Measurements from ENCODE around the gene LYRM7.

The LYRM7 gene

DNA sequence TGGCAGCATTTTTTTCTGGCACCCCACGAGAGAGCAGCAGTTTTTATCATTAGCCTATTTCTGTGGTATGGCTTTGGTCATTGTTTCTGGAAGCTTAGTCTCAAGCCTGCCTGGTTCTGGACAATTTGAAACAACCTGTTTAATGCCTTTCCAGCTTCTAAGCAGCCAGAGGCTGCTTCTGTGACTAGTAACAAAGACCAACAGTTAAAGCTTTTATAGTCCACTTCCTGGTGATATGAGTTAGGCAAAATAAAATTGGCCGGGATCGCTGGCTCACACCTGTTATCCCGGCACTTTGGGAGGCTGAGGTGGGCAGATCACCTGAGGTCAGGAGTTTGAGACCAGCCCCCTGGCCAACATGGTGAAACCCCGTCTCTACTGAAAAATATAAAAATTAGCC lies 24.0 kb downstream of the LYRM7 start:
- Histone ChIP-seq H3K27me3 (ENCODE audit: insufficient read depth, poor library complexity, severe bottlenecking) (no peaks in the 10 kb centered on the region), H3K27ac (replicated peaks) (no peak overlapping the region), H3K4me3 (replicated peaks; ENCODE audit: insufficient read depth, low read length) (no peak overlapping the region)
- no peak for TF ChIP-seq GABPA (IDR thresholded peaks at IDR 0.05; ENCODE audit: low read depth)
- TF ChIP-seq SPI1 (IDR thresholded peaks at IDR 0.05; ENCODE audit: borderline replicate concordance, low read depth): no peak
- TF ChIP-seq, protein P1, sequence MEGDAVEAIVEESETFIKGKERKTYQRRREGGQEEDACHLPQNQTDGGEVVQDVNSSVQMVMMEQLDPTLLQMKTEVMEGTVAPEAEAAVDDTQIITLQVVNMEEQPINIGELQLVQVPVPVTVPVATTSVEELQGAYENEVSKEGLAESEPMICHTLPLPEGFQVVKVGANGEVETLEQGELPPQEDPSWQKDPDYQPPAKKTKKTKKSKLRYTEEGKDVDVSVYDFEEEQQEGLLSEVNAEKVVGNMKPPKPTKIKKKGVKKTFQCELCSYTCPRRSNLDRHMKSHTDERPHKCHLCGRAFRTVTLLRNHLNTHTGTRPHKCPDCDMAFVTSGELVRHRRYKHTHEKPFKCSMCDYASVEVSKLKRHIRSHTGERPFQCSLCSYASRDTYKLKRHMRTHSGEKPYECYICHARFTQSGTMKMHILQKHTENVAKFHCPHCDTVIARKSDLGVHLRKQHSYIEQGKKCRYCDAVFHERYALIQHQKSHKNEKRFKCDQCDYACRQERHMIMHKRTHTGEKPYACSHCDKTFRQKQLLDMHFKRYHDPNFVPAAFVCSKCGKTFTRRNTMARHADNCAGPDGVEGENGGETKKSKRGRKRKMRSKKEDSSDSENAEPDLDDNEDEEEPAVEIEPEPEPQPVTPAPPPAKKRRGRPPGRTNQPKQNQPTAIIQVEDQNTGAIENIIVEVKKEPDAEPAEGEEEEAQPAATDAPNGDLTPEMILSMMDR (IDR thresholded peaks at IDR 0.05; ENCODE audit: insufficient read depth, low read length): no peak
- TF ChIP-seq, protein P2, sequence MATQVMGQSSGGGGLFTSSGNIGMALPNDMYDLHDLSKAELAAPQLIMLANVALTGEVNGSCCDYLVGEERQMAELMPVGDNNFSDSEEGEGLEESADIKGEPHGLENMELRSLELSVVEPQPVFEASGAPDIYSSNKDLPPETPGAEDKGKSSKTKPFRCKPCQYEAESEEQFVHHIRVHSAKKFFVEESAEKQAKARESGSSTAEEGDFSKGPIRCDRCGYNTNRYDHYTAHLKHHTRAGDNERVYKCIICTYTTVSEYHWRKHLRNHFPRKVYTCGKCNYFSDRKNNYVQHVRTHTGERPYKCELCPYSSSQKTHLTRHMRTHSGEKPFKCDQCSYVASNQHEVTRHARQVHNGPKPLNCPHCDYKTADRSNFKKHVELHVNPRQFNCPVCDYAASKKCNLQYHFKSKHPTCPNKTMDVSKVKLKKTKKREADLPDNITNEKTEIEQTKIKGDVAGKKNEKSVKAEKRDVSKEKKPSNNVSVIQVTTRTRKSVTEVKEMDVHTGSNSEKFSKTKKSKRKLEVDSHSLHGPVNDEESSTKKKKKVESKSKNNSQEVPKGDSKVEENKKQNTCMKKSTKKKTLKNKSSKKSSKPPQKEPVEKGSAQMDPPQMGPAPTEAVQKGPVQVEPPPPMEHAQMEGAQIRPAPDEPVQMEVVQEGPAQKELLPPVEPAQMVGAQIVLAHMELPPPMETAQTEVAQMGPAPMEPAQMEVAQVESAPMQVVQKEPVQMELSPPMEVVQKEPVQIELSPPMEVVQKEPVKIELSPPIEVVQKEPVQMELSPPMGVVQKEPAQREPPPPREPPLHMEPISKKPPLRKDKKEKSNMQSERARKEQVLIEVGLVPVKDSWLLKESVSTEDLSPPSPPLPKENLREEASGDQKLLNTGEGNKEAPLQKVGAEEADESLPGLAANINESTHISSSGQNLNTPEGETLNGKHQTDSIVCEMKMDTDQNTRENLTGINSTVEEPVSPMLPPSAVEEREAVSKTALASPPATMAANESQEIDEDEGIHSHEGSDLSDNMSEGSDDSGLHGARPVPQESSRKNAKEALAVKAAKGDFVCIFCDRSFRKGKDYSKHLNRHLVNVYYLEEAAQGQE (IDR thresholded peaks at IDR 0.05; ENCODE audit: insufficient replicate concordance, low read depth): no peak
- TF ChIP-seq POLR2AphosphoS5 (IDR thresholded peaks at IDR 0.05; ENCODE audit: low read depth): no peak
- no peak for DNase-seq (ENCODE audit: low read depth in 1 of 2, low spot score in 1 of 2)

DNA sequence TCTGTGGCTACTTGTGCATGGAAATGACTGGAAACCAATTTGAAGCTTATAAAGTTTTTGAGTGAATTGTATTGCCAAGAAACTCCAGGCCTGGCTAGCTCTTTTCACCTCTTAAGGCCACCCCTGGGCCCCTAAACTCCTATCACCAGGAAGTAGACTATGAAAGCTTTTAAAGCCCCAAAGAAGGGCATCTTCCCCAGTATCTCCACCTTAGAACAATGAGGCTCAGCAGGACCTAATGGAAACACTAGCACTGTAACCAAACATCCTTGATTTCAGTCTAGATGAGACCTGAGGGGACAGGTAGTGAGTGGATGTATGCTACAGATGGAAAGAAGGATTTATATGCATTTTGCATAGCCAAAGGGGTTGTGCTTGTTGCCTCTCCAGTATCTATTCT lies 25.0 kb downstream of the LYRM7 start:
- Histone ChIP-seq H3K27ac (replicated peaks) (no peak overlapping the region), H3K27me3 (ENCODE audit: insufficient read depth, poor library complexity, severe bottlenecking) (no peaks in the 10 kb centered on the region), H3K4me3 (replicated peaks; ENCODE audit: insufficient read depth, low read length) (no peak overlapping the region)
- TF ChIP-seq GABPA (IDR thresholded peaks at IDR 0.05; ENCODE audit: low read depth): no peak
- TF ChIP-seq SPI1 (IDR thresholded peaks at IDR 0.05; ENCODE audit: borderline replicate concordance, low read depth): no peak
- DNase-seq (ENCODE audit: low read depth in 1 of 2, low spot score in 1 of 2): no peak

DNA sequence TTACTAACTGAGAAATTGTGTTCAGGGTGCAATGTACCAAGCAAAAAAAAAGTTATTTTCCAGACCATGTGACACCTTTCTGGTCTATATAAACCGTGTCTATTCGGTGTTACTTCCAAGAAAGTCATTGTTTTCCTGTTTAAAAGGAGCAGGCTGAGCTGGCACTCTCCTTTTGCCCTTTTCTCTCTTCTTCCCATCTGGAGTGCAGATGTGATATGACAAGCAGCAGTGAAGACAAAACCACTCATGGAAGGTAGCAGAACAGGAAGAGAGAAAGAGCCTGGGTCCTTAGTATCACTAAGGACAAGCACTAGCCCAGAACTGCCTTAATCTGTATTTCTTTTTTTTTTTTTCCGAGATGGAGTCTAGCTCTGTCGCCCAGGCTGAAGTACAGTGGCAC lies 25.6 kb downstream of the LYRM7 start:
- TF ChIP-seq GABPA (IDR thresholded peaks at IDR 0.05; ENCODE audit: low read depth) (no peak), POLR2AphosphoS5 (IDR thresholded peaks at IDR 0.05; ENCODE audit: low read depth) (no peak), SPI1 (IDR thresholded peaks at IDR 0.05; ENCODE audit: borderline replicate concordance, low read depth) (no peak)
- TF ChIP-seq, protein P1 (IDR thresholded peaks at IDR 0.05; ENCODE audit: insufficient read depth, low read length): no peak
- TF ChIP-seq, protein P2 (IDR thresholded peaks at IDR 0.05; ENCODE audit: insufficient replicate concordance, low read depth): no peak
- H3K27me3 ChIP-seq (ENCODE audit: insufficient read depth, poor library complexity, severe bottlenecking): no peaks in the 10 kb centered on the region
- no peak for DNase-seq (ENCODE audit: low read depth in 1 of 2, low spot score in 1 of 2)
- H3K27ac ChIP-seq (replicated peaks): no peak overlapping the region
- no peak overlapping the region for H3K4me3 ChIP-seq (replicated peaks; ENCODE audit: insufficient read depth, low read length)

DNA sequence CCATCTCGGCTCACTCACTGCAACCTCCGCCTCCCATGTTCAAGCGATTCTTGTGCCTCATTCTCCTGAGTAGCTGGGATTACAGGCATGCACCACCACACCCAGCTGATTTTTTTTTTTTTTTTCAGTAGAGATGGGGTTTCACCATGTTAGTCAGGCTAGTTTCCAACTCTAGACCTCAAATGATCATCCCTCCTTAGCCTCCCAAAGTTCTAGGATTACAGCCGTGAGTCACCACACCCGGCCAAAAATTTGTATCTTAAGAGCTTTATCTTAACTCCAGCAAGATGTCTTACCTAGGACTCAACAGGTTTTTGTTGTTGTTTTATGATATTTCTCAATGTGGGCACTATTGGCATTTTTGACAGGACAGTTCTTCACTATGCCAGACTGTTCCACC lies 27.9 kb downstream of the LYRM7 start:
- TF ChIP-seq, protein P1 (IDR thresholded peaks at IDR 0.05; ENCODE audit: insufficient read depth, low read length): no peak
- TF ChIP-seq SPI1 (IDR thresholded peaks at IDR 0.05; ENCODE audit: borderline replicate concordance, low read depth) (no peak), POLR2AphosphoS5 (IDR thresholded peaks at IDR 0.05; ENCODE audit: low read depth) (no peak), GABPA (IDR thresholded peaks at IDR 0.05; ENCODE audit: low read depth) (no peak)
- TF ChIP-seq, protein P2 (IDR thresholded peaks at IDR 0.05; ENCODE audit: insufficient replicate concordance, low read depth): no peak
- H3K4me3 ChIP-seq (replicated peaks; ENCODE audit: insufficient read depth, low read length): no peak overlapping the region
- H3K27me3 ChIP-seq (ENCODE audit: insufficient read depth, poor library complexity, severe bottlenecking): no peaks in the 10 kb centered on the region
- no peak for DNase-seq (ENCODE audit: low read depth in 1 of 2, low spot score in 1 of 2)
- no peak overlapping the region for H3K27ac ChIP-seq (replicated peaks)
